Mesenchymal stem cell (in vitro differentiated cells and primary cell): ENCODE data around the gene STXBP4. TPM values are rescaled to one million over a fixed set of nuclear protein-coding genes. Genes with fewer than 3 reads are reported as not detected.

Experiments used
- DNase-seq: peaks from one replicate; pipeline ENCODE4 v3.0.0-alpha.2; 2013
- H2AFZ ChIP-seq: one replicate; pipeline ENCODE4 v1.6.1; 2013; ENCODE audit warnings: low read depth, mild to moderate bottlenecking, control low read depth, inconsistent platforms, low read length, moderate library complexity
- H2AK5ac ChIP-seq: 2 replicates; pipeline ENCODE4 v1.6.1; 2013; ENCODE audit warnings: low read length, moderate library complexity, mild to moderate bottlenecking, inconsistent platforms; ENCODE audit not compliant: severe bottlenecking
- H2BK120ac ChIP-seq: one replicate; pipeline ENCODE4 v1.6.1; 2013; ENCODE audit warnings: low read depth, mild to moderate bottlenecking, inconsistent platforms, low read length, moderate library complexity
- H2BK12ac ChIP-seq, 2 experiments: one replicate each; pipeline ENCODE4 v1.6.1; 2013; ENCODE audit warnings: inconsistent platforms in 2 of 2, low read length in 2 of 2, mild to moderate bottlenecking in 2 of 2, moderate library complexity in 2 of 2, control low read depth in 1 of 2
- H2BK15ac ChIP-seq: one replicate; pipeline ENCODE4 v1.6.1; 2013; ENCODE audit warnings: mild to moderate bottlenecking, low read depth, inconsistent platforms; ENCODE audit not compliant: poor library complexity, severe bottlenecking
- H2BK5ac ChIP-seq: 2 replicates; pipeline ENCODE4 v1.6.1; 2013; ENCODE audit warnings: low read depth, mild to moderate bottlenecking, low read length, control low read depth, inconsistent platforms; ENCODE audit not compliant: poor library complexity, severe bottlenecking
- H3K14ac ChIP-seq, 2 experiments: one replicate each; pipeline ENCODE4 v1.6.1; 2013; ENCODE audit warnings: inconsistent platforms in 2 of 2, low read length in 2 of 2, control low read depth in 1 of 2, mild to moderate bottlenecking in 1 of 2, moderate library complexity in 1 of 2
- H3K18ac ChIP-seq, 2 experiments: one replicate each; pipeline ENCODE4 v1.6.1; 2013; ENCODE audit warnings: inconsistent platforms in 2 of 2, low read length in 2 of 2, control low read depth in 1 of 2, low read depth in 1 of 2, mild to moderate bottlenecking in 1 of 2
- H3K23ac ChIP-seq, 2 experiments: one replicate each; pipeline ENCODE4 v1.6.1; 2013; ENCODE audit warnings: inconsistent platforms in 2 of 2, low read length in 2 of 2, mild to moderate bottlenecking in 2 of 2, moderate library complexity in 2 of 2, control low read depth in 1 of 2
- H3K27ac ChIP-seq: 2 replicates; pipeline ENCODE4 v1.5.1; 2013; ENCODE audit warnings: mild to moderate bottlenecking, moderate library complexity, low read length, control low read depth, inconsistent platforms; ENCODE audit not compliant: poor library complexity, severe bottlenecking
- H3K27me3 ChIP-seq, 2 experiments: 2 replicates each; pipeline versions ENCODE4 v1.6.1 to v1.7.0; 2013; ENCODE audit warnings: low read length in 2 of 2, mild to moderate bottlenecking in 2 of 2, moderate library complexity in 2 of 2, control low read depth in 1 of 2, inconsistent platforms in 1 of 2; ENCODE audit not compliant: control insufficient read depth in 1 of 2, insufficient read depth in 1 of 2
- H3K36me3 ChIP-seq, 2 experiments: 2 replicates each; pipeline versions ENCODE4 v1.6.1 to v1.7.0; 2013; ENCODE audit warnings: low read length in 2 of 2, control low read depth in 1 of 2, inconsistent platforms in 1 of 2, low read depth in 1 of 2, mild to moderate bottlenecking in 1 of 2; ENCODE audit not compliant: insufficient read depth in 2 of 2, control insufficient read depth in 1 of 2
- H3K4ac ChIP-seq, 2 experiments: one replicate each; pipeline ENCODE4 v1.6.1; 2013; ENCODE audit warnings: inconsistent platforms in 2 of 2, low read length in 2 of 2, mild to moderate bottlenecking in 2 of 2, moderate library complexity in 2 of 2, control low read depth in 1 of 2, low read depth in 1 of 2
- H3K4me1 ChIP-seq: 2 replicates; pipeline ENCODE4 v1.6.1; 2013; ENCODE audit warnings: low read depth, low read length, control low read depth; ENCODE audit not compliant: control insufficient read depth, insufficient read depth
- H3K4me2 ChIP-seq: 2 replicates; pipeline ENCODE4 v1.6.1; 2013; ENCODE audit warnings: low read length, mild to moderate bottlenecking, inconsistent platforms; ENCODE audit not compliant: poor library complexity, severe bottlenecking
- H3K4me3 ChIP-seq, 2 experiments: 2 replicates each; pipeline versions ENCODE4 v1.5.1 to v1.7.0; 2013; ENCODE audit warnings: low read length in 2 of 2, mild to moderate bottlenecking in 2 of 2, control low read depth in 1 of 2, low read depth in 1 of 2; ENCODE audit not compliant: insufficient read depth in 1 of 2
- H3K79me1 ChIP-seq: replicated peaks from 2 replicates; pipeline ENCODE4 v1.6.1; 2013; ENCODE audit warnings: mild to moderate bottlenecking, control low read depth, low read length, inconsistent platforms; ENCODE audit not compliant: poor library complexity, severe bottlenecking
- H3K9ac ChIP-seq: 2 replicates; pipeline ENCODE4 v1.7.0; 2013; ENCODE audit warnings: mild to moderate bottlenecking, low read length, moderate library complexity
- H3K9me3 ChIP-seq: 2 replicates; pipeline ENCODE4 v1.7.0; 2013; ENCODE audit warnings: mild to moderate bottlenecking, low read length; ENCODE audit not compliant: control insufficient read depth
- H4K8ac ChIP-seq: one replicate; pipeline ENCODE4 v1.6.1; 2013; ENCODE audit warnings: inconsistent platforms, mild to moderate bottlenecking, low read length, moderate library complexity
- H4K91ac ChIP-seq: one replicate; pipeline ENCODE4 v1.6.1; 2013; ENCODE audit warnings: mild to moderate bottlenecking, low read length, inconsistent platforms
- WGBS: methylation state at CpG from one replicate; pipeline ENCODE4 v1.1.7; 2013; ENCODE audit warnings: mixed read lengths; 5-methylcytosine and 5-hydroxymethylcytosine counted together
- small RNA-seq: library from polyadenylated mRNA; stranded (forward); fragments of <200 nt; extraction: miRNeasy Mini kit (QIAGEN cat#:217004); gene quantifications from one replicate; pipeline ENCODE3, GENCODE V24; 2013; ENCODE audit warnings: low read depth

STXBP4 gene

GRCh38 chr17:55216888-55217287 is 248.3 kb downstream of the STXBP4 start:
- Histone ChIP-seq H3K23ac (no peak overlapping the region), H3K9me3 (no peaks in the 10 kb centered on the region), H3K4me3 (no peak overlapping the region), H2AFZ (no peak overlapping the region), H4K8ac (no peak overlapping the region), H4K91ac (no peak overlapping the region), H3K14ac (no peak overlapping the region), H2AK5ac (no peak overlapping the region), H3K27me3 (no peaks in the 10 kb centered on the region), H3K79me1 (no peaks in the 10 kb centered on the region), H2BK15ac (no peak overlapping the region), H3K4me2 (no peak overlapping the region), H3K4ac (no peak overlapping the region), H3K27ac (no peak overlapping the region), H3K18ac (no peak overlapping the region), H3K9ac (no peak overlapping the region), H3K4me1 (peaks cover 4% of the 10 kb centered on the region), H2BK5ac (no peak overlapping the region), H3K36me3 (no peaks in the 10 kb centered on the region), H2BK12ac (no peak overlapping the region), H2BK120ac (no peak overlapping the region)
- no peak for DNase-seq
- 92% methylated on average over 3 of the region's 3 CpGs for WGBS

GRCh38 chr17:55219459-55219858 is 250.9 kb downstream of the STXBP4 start:
- Histone ChIP-seq H3K4me1 (no peaks in the 10 kb centered on the region), H3K4me3 (no peak overlapping the region), H3K27ac (no peak overlapping the region), H3K79me1 (no peaks in the 10 kb centered on the region), H3K9me3 (no peaks in the 10 kb centered on the region), H3K9ac (no peak overlapping the region), H3K18ac (no peak overlapping the region), H2AK5ac (no peak overlapping the region), H3K23ac (no peak overlapping the region), H4K8ac (no peak overlapping the region), H2BK120ac (no peak overlapping the region), H2BK5ac (no peak overlapping the region), H2BK15ac (no peak overlapping the region), H3K4ac (no peak overlapping the region), H3K14ac (no peak overlapping the region), H2AFZ (no peak overlapping the region), H4K91ac (no peak overlapping the region), H3K36me3 (no peaks in the 10 kb centered on the region), H2BK12ac (no peak overlapping the region), H3K4me2 (no peak overlapping the region), H3K27me3 (peaks cover 0 to 3% of the 10 kb centered on the region in 2 experiments)
- no peak for DNase-seq
- WGBS, result 70% methylated on average over 1 of the region's 1 CpG

- no peak overlapping the region for H2BK120ac ChIP-seq
- no peak overlapping the region for H4K8ac ChIP-seq
- H3K9me3 ChIP-seq, result no peaks in the 10 kb centered on the region
- H3K14ac ChIP-seq, result no peak overlapping the region
- no peaks in the 10 kb centered on the region for H3K79me1 ChIP-seq
- peaks cover 2 to 8% of the 10 kb centered on the region in 2 experiments for H3K27me3 ChIP-seq
- no peak overlapping the region for H2BK15ac ChIP-seq
- no peak overlapping the region for H3K4ac ChIP-seq
- no peak overlapping the region for H4K91ac ChIP-seq
- no peak overlapping the region for H3K27ac ChIP-seq
- H3K23ac ChIP-seq, result no peak overlapping the region
- no peaks in the 10 kb centered on the region for H3K36me3 ChIP-seq
- no peak overlapping the region for H2AFZ ChIP-seq
- no peak overlapping the region for H2BK5ac ChIP-seq
- no peak overlapping the region for H3K4me2 ChIP-seq
- no peak overlapping the region for H3K4me3 ChIP-seq
- DNase-seq, result no peak
- no peak overlapping the region for H2BK12ac ChIP-seq
- no peaks in the 10 kb centered on the region for H3K4me1 ChIP-seq
- H2AK5ac ChIP-seq, result no peak overlapping the region
- no peak overlapping the region for H3K18ac ChIP-seq
- no peak overlapping the region for H3K9ac ChIP-seq
- WGBS, result 100% methylated on average over 1 of the region's 3 CpGs
Measured at GRCh38 chr17:55219934-55220333, 251.4 kb downstream of the STXBP4 start.

Small RNA genes lying within 50 kb of the gene (small RNA-seq; reads per million reads assigned to genes)
- gene AC007485.1, result not detected
